Suppressor macrophage (primary cell): ENCODE results near the gene PLXDC1.

ENCODE experiments used
- DNase-seq, 4 experiments: peaks; one replicate each; pipeline ENCODE4 v3.0.0-alpha.2; 2020 to 2022
- total RNA-seq, 17 experiments: gene quantifications; one replicate each; lab custom pipeline; 2026; ENCODE audit warnings: mixed read lengths in 6 of 17, inconsistent platforms in 3 of 17; lab: John Stamatoyannopoulos, UW

Gene PLXDC1
- total RNA-seq, result 0 to 4.7 (median 0.10) reads per million in 17 experiments

- peak in 2 of 4 experiments; percentile 40 to 55 for DNase-seq
Measured at GRCh38 chr17:39151150-39151942, at the start of gene PLXDC1. PLXDC1 (minus strand) TSS chr17:39151637; CDS start chr17:39151437, 200 bp downstream.

GRCh38 chr17:39200957-39201510, 49.6 kb upstream of the PLXDC1 start:
- no peak for DNase-seq

GRCh38 chr17:39200070-39200879, 48.8 kb upstream of the PLXDC1 start, which contains the start of gene RPL19:
RPL19 (plus strand) TSS chr17:39200283; CDS start chr17:39200345, 62 bp downstream.
- DNase-seq, result peak; percentile 82 to 91 (median 86)

DNA sequence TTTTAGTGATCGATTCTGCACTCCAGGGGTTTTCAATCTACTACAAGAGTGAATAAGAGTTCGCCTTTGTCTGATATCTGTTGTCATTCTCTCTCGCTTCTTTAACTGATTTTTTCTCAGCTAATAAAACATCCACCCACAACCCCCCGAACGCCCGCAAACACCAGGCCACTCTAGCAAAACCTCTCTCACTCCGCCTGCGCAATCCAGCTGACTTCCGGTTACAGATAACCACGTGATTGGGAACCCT, 48.3 kb upstream of the PLXDC1 start:
- DNase-seq, result peak; percentile 92 to 98 (median 96)

DNA sequence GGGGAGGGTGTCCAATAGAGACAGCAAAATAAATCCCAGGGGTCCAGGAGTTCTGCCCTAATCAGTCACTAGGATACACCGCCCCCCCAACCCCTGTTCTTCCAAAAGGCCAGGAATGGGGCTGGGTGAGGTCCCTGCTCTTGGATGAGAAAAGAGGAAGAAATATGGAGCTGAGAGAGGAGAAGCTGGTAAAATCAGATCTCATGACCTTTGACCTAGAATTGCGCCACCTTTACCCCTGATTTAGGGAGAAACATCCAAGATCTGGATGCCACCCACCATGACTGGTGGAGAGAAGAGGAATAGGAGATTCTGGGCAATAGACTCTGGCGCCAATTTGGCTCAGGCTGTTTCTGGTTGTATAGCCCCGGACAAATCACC, 46.7 kb upstream of the PLXDC1 start:
- peak; percentile 72 to 79 (median 73) for DNase-seq

GRCh38 chr17:39197380-39198185, 46.1 kb upstream of the PLXDC1 start, which contains the start of gene CACNB1:
CACNB1 (minus strand) TSS chr17:39197669; CDS start chr17:39197495, 174 bp downstream.
- DNase-seq, result peak in 3 of 4 experiments; percentile 35 to 62 (median 51)

- no peak for DNase-seq
Measured at GRCh38 chr17:39196808-39197291, 45.4 kb upstream of the PLXDC1 start.

GRCh38 chr17:39196241-39196807, 44.9 kb upstream of the PLXDC1 start:
- DNase-seq, result no peak

DNA sequence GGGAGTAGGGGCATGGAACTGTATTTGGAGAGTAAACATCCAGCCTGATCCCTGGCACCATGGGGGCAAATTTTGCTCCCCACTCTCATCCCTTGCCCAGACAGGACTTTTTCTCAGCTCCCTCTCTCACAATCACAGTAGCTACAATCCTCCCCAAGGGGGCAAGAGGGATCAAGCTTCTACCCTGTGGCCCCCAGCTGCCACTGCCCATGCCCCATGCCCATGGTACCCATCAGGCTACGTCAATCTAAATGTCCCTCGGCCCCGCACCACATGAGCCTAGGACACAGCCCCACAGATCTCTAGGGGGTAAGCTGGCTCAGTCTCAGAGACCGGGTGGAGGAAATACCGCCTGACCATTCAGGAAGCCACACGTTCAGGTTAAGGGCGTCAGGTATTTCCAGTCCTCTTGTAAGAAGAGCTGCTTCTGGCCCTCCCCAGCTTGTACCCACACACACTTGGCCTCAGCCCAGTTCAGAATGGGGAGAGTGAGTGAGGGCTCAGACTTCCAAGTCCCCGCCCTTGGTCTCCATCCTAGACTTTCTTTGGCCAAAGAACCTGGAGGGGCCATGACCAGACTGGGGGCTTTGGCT, 44.2 kb upstream of the PLXDC1 start:
- no peak for DNase-seq

- DNase-seq, result no peak
Measured at GRCh38 chr17:39194985-39195524, 43.6 kb upstream of the PLXDC1 start.

DNA sequence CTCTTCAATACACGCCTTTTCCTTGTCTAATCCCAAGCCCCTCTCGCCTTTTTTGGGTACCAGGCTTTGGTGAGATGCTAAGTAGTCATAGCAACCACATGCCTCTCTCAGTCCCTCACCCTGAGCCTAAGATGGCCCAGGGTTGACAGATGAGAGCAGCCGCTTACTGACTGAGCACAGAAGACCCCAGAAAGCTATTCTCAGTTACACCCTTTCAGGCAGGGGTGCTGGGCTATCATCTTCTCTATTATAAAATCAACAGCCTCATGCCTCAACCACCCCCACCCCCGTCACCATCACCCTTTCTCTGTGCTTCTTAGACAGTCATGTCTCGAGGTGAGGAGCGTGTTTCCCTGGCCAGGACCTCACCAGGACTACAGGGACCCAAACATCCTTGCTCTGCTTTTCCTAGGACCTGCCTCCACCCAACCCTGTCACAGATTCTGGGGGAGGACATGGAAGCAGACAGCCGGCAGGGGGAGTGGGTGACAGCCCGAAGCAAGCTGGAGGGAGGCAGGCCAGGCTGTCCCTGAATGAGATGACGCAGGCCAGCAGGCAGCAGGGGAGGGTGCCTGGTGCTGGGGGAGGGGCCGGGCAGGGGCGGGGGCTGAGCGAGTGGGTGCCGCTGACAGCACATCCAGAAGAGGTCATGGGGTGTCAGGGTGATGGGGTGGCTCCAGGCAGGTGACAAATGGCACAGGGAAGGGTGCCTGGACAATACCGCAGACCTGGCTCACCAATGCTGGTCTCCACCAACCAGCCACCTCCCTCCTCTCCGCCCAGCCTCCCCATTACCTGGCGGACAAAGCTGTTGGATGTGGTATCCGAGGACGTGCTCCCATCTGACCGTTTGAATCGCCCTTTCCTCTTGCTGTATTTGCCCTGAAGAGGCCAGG, 42.9 kb upstream of the PLXDC1 start:
- no peak for DNase-seq

DNA sequence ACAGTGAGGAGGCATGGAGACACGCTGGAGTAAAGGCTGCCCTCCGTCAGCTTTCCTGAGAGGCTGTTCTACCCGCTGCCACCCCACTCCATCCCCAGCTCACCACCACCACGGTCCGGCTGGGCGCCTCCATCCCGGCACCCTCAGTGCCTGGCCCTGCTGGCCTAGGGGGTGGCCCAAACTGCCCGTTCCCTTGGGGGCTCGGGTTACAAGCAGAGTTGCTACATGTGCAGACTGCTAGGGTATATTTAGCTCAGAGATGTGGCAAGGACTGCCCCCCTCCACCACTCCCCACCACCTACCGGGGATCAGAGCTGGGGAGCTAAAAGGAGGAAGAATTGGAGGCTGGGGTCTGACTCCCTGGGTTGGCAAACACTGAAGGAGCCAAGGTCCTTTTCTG, 41.9 kb upstream of the PLXDC1 start:
- no peak for DNase-seq

- no peak for DNase-seq
Measured at GRCh38 chr17:39192901-39193300, 41.5 kb upstream of the PLXDC1 start.

- no peak for DNase-seq
Measured at GRCh38 chr17:39191750-39192510, 40.5 kb upstream of the PLXDC1 start.

DNA sequence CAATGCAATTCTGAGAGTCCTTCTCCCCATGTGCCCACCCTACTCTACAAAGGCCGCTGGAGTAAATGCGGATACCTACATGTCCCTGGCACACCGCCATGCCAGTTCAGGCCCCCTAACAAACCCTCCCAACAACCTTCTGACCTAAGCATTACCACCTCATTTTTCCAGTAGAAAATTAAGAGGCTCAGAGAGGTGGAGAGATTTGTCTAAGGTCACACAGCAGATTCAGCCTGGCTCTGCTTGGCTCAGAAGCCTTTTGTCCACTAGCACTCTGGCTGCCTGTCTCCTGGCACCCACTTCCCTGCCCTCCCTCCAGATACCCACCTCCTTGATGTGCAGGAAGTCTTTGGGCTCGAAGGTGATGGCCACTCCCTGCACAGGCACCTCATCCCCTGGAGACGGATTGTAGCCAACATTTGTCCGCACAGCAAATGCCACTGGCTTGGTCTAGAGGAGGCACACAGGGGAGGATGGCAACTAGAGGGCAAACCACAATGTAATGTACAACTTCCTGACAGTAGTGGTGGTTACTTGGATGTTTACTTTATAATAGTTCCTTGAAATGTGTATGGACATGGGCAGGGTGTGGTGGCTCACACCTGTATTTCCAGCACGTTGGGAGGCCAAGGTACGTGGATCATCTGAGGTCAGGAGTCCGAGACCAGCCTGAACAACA, 35.9 kb upstream of the PLXDC1 start:
- DNase-seq, result no peak

- no peak for DNase-seq
Measured at GRCh38 chr17:39186481-39187002, 35.1 kb upstream of the PLXDC1 start.

- no peak for DNase-seq
Measured at GRCh38 chr17:39183720-39184119, 32.3 kb upstream of the PLXDC1 start.

DNA sequence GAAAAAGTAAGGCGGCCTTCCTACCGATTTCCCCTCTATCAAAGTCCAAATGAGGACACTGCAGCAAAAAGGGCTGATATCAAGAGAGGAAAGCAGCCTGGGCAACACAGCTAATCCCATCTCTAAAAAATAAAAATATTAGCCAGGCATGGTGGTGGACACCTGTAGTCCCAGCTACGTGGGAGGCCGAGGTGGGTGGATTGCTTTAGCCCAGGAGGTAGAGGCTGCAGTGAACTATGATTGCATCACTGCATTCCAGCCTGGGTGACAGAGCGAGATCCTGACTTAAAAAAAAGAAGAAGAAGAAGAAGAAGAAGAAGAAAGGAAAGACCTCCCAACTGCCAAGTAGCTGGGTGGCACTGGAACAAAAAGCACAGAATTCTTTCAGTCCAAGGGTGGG, 31.6 kb upstream of the PLXDC1 start:
- DNase-seq, result no peak

- DNase-seq, result no peak
Measured at GRCh38 chr17:39181303-39181702, 29.9 kb upstream of the PLXDC1 start.
